CD4-positive, alpha-beta T cell treated with Interleukin-4 for 1 hour (primary cell): ENCODE measurements around the gene GMPR.
"Not testable (repeated sequence)": the region's sequence is repeated elsewhere in the genome, so short reads cannot be mapped to it uniquely, and the experiment has no call there.

Experiments
- DNase-seq, 2 donors: peaks; one replicate each; pipeline ENCODE4 v3.0.0-alpha.2; 2020 to 2022

GMPR gene

GRCh38 chr6:16226117-16227047, 12.0 kb upstream of the GMPR start:
- DNase-seq = not testable (repeated sequence)

GRCh38 chr6:16227048-16227562, 11.3 kb upstream of the GMPR start:
- no peak for DNase-seq

GRCh38 chr6:16227605-16228004, 10.8 kb upstream of the GMPR start:
- DNase-seq = no peak

GRCh38 chr6:16228043-16228442, 10.3 kb upstream of the GMPR start:
- no peak for DNase-seq

- no peak for DNase-seq
Observed at GRCh38 chr6:16228709-16229665, 9.4 kb upstream of the GMPR start.

- no peak for DNase-seq
Observed at GRCh38 chr6:16229700-16230099, 8.7 kb upstream of the GMPR start.

- no peak for DNase-seq
Observed at GRCh38 chr6:16230953-16231352, 7.4 kb upstream of the GMPR start.

- DNase-seq = no peak
Observed at GRCh38 chr6:16232086-16232485, 6.3 kb upstream of the GMPR start.

- DNase-seq = no peak
Observed at GRCh38 chr6:16236009-16236501, 2.3 kb upstream of the GMPR start.

GRCh38 chr6:16236631-16237199, 1.7 kb upstream of the GMPR start:
- DNase-seq = peak in 1 of 2 donors; percentile 18

GRCh38 chr6:16237242-16237641, 1.1 kb upstream of the GMPR start:
- no peak for DNase-seq

- peak in 1 of 2 donors; percentile 13 for DNase-seq
Observed at GRCh38 chr6:16238963-16239797, 793 bp downstream of the GMPR start.

- DNase-seq = peak in 1 of 2 donors; percentile 41
Observed at GRCh38 chr6:16239798-16240123, 1.4 kb downstream of the GMPR start.

- no peak for DNase-seq
Observed at GRCh38 chr6:16240589-16241320, 2.4 kb downstream of the GMPR start.

GRCh38 chr6:16241321-16241689, 2.9 kb downstream of the GMPR start:
- DNase-seq = no peak

- no peak for DNase-seq
Observed at GRCh38 chr6:16243055-16243454, 4.7 kb downstream of the GMPR start.

GRCh38 chr6:16243664-16244063, 5.3 kb downstream of the GMPR start:
- no peak for DNase-seq

GRCh38 chr6:16244446-16244845, 6.1 kb downstream of the GMPR start:
- no peak for DNase-seq

GRCh38 chr6:16244869-16245451, 6.6 kb downstream of the GMPR start:
- no peak for DNase-seq

- no peak for DNase-seq
Observed at GRCh38 chr6:16248271-16248853, 10.0 kb downstream of the GMPR start.

- DNase-seq = no peak
Observed at GRCh38 chr6:16249971-16250370, 11.6 kb downstream of the GMPR start.
